ENCODE measurements around the gene GRK5. TPM values are rescaled to one million over a fixed set of nuclear protein-coding genes. Genes with fewer than 3 reads are reported as not detected.

GRK5 gene
- total RNA-seq, 1 experiment from 2014 or later, result 1.2 TPM

DNA sequence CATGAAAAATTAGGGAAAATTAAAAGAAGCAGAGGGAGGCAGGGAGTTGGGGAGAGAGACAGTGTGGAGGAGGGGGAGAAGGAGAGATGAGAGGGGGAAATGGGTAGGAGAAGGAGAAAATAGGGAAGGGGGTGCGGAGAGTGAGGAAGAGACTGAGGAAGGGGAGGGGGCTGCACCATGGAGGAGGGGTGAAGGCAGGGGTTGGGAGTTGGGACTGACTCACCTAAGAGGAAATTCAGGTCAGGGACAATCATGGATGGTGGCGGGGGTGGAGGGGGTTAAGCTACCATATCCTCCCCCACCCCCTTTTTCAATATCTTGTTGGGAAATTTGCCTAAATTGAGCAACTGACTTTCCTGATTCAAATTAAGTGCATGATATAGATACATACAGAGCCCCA is 8.0 kb downstream of the GRK5 start:
- H3K27ac ChIP-seq (ENCODE audit: insufficient read length, low read depth, low read length), result no peak overlapping the region
- Mint-ChIP-seq H3K9me3 (no peaks in the 10 kb centered on the region; a peak in 1 of 5 replicates), H3K27ac (no peak overlapping the region), H3K4me1 (peaks cover 21 to 28% of the 10 kb centered on the region in 2 experiments), H3K36me3 (ENCODE audit: insufficient read depth in 1 of 3, low read depth in 3 of 3) (no peaks in the 10 kb centered on the region), H3K4me3 (no peak overlapping the region), H3K27me3 (ENCODE audit: low read depth) (no peaks in the 10 kb centered on the region; the same call in 1 of the 2 replicates)
- TF ChIP-seq, protein P1, sequence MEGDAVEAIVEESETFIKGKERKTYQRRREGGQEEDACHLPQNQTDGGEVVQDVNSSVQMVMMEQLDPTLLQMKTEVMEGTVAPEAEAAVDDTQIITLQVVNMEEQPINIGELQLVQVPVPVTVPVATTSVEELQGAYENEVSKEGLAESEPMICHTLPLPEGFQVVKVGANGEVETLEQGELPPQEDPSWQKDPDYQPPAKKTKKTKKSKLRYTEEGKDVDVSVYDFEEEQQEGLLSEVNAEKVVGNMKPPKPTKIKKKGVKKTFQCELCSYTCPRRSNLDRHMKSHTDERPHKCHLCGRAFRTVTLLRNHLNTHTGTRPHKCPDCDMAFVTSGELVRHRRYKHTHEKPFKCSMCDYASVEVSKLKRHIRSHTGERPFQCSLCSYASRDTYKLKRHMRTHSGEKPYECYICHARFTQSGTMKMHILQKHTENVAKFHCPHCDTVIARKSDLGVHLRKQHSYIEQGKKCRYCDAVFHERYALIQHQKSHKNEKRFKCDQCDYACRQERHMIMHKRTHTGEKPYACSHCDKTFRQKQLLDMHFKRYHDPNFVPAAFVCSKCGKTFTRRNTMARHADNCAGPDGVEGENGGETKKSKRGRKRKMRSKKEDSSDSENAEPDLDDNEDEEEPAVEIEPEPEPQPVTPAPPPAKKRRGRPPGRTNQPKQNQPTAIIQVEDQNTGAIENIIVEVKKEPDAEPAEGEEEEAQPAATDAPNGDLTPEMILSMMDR (conservative IDR thresholded peaks at IDR 0.05), result no peak
- no peak overlapping the region for H4K8ac ChIP-seq (replicated peaks; ENCODE audit: insufficient read length, low read depth, low read length)
- no peak overlapping the region for H3K14ac ChIP-seq (ENCODE audit: insufficient read depth, low read length)
- H2BK12ac ChIP-seq (ENCODE audit: insufficient read length, low read depth, low read length), result no peak overlapping the region
- no peaks in the 10 kb centered on the region for H4K20me1 ChIP-seq (ENCODE audit: control insufficient read depth, insufficient read depth, insufficient read length)
- no peaks in the 10 kb centered on the region for H3K79me1 ChIP-seq (ENCODE audit: insufficient read depth, low read depth, low read length, poor library complexity, severe bottlenecking)
- H3T11ph ChIP-seq (ENCODE audit: low read length), result no peak overlapping the region
- no peak overlapping the region for H3K23ac ChIP-seq (ENCODE audit: insufficient read length, low read depth, low read length)
- no peak overlapping the region for H2BK15ac ChIP-seq (ENCODE audit: low read depth, low read length)
- H2BK120ac ChIP-seq (ENCODE audit: low read depth, low read length, poor library complexity, severe bottlenecking), result no peak overlapping the region
- peaks cover 3% of the 10 kb centered on the region; the same call in 1 of the 2 replicates for H3K4me1 ChIP-seq (ENCODE audit: insufficient read depth, low read length)
- no peak overlapping the region for H3K4ac ChIP-seq (ENCODE audit: low read depth, low read length)
- no peaks in the 10 kb centered on the region for H3K27me3 ChIP-seq (ENCODE audit: insufficient read depth, low read length)
- H2BK5ac ChIP-seq (ENCODE audit: insufficient read length, low read length), result no peak overlapping the region
- no peak overlapping the region for H4K91ac ChIP-seq (ENCODE audit: insufficient read length, low read depth, low read length)
- WGBS (ENCODE audit: extremely low coverage, insufficient read length, low lambda C conversion rate), result 100% methylated on average over 1 of the region's 2 CpGs
- H4K5ac ChIP-seq (ENCODE audit: insufficient read length, low read depth, low read length), result no peak overlapping the region
- no peaks in the 10 kb centered on the region for H3K79me2 ChIP-seq (ENCODE audit: insufficient read depth, low read length)
- no peak overlapping the region for H2AFZ ChIP-seq (ENCODE audit: low read length)
- no peak overlapping the region for H3K18ac ChIP-seq (ENCODE audit: insufficient read length, low read depth, low read length)
- H3K9me3 ChIP-seq (ENCODE audit: control insufficient read depth, low read depth, low read length), result no peaks in the 10 kb centered on the region
- H3K56ac ChIP-seq (ENCODE audit: insufficient read length, low read depth, low read length), result no peak overlapping the region
- H2BK20ac ChIP-seq (ENCODE audit: low read depth, low read length, poor library complexity, severe bottlenecking), result no peak overlapping the region
- DNase-seq, result no peak
- H3K9ac ChIP-seq (ENCODE audit: extremely low read depth, insufficient read length, low read length), result no peak overlapping the region
- no peak overlapping the region for H3K4me2 ChIP-seq (ENCODE audit: insufficient read depth, insufficient read length, low read length)
- no peak overlapping the region for H2AK5ac ChIP-seq (ENCODE audit: insufficient read length, low read length)
- no peaks in the 10 kb centered on the region for H3K23me2 ChIP-seq (ENCODE audit: insufficient read length, low read depth, low read length, poor library complexity, severe bottlenecking)

All from H9 (cell line).